Activated CD4-positive, alpha-beta T cell treated with anti-CD3 and anti-CD28 coated beads, Interleukin-2, amount 50 U/mL, for 4 hours (primary cell): Measurements from ENCODE around the gene IL1F10.

Experiments
- DNase-seq, 2 experiments: peaks; one replicate each; pipeline ENCODE4 v3.0.0-alpha.2; 2020

IL1F10 gene

GRCh38 chr2:113060396-113060795, 7.4 kb upstream of the IL1F10 start:
- no peak for DNase-seq

- DNase-seq = no peak
Observed at GRCh38 chr2:113060796-113061195, 7.0 kb upstream of the IL1F10 start.

GRCh38 chr2:113061241-113061640, 6.5 kb upstream of the IL1F10 start:
- DNase-seq = no peak

- no peak for DNase-seq
Observed at GRCh38 chr2:113061896-113062770, 5.6 kb upstream of the IL1F10 start.

- DNase-seq = no peak
Observed at GRCh38 chr2:113064281-113064680, 3.5 kb upstream of the IL1F10 start.

GRCh38 chr2:113064898-113065297, 2.9 kb upstream of the IL1F10 start:
- no peak for DNase-seq

GRCh38 chr2:113068249-113068648, 479 bp downstream of the IL1F10 start:
- DNase-seq = no peak

GRCh38 chr2:113068706-113069485, 1.1 kb downstream of the IL1F10 start:
- no peak for DNase-seq

GRCh38 chr2:113069676-113070605, 2.2 kb downstream of the IL1F10 start:
- DNase-seq = no peak

GRCh38 chr2:113070606-113070975, 2.8 kb downstream of the IL1F10 start:
- DNase-seq = no peak

GRCh38 chr2:113072584-113072983, 4.8 kb downstream of the IL1F10 start:
- DNase-seq = no peak

- no peak for DNase-seq
Observed at GRCh38 chr2:113073325-113073834, 5.6 kb downstream of the IL1F10 start.

- no peak for DNase-seq
Observed at GRCh38 chr2:113075030-113075429, 7.3 kb downstream of the IL1F10 start.

- no peak for DNase-seq
Observed at GRCh38 chr2:113075600-113075999, 7.8 kb downstream of the IL1F10 start.

GRCh38 chr2:113076954-113077669, 9.3 kb downstream of the IL1F10 start:
- DNase-seq = no peak

- DNase-seq = no peak
Observed at GRCh38 chr2:113077921-113078320, 10.2 kb downstream of the IL1F10 start.

GRCh38 chr2:113078350-113078839, 10.6 kb downstream of the IL1F10 start:
- DNase-seq = no peak

GRCh38 chr2:113079131-113079530, 11.4 kb downstream of the IL1F10 start:
- no peak for DNase-seq

- DNase-seq = peak; percentile 18 to 25
Observed at GRCh38 chr2:113080134-113080533, 12.4 kb downstream of the IL1F10 start.

GRCh38 chr2:113081488-113082210, 13.9 kb downstream of the IL1F10 start:
- no peak for DNase-seq

GRCh38 chr2:113083296-113083695, 15.5 kb downstream of the IL1F10 start:
- no peak for DNase-seq
